ENCODE measurements around the gene PABPN1L.
A peak's percentile ranks its signal among the peaks of the same experiment; 100 is the strongest.

The PABPN1L gene

DNA sequence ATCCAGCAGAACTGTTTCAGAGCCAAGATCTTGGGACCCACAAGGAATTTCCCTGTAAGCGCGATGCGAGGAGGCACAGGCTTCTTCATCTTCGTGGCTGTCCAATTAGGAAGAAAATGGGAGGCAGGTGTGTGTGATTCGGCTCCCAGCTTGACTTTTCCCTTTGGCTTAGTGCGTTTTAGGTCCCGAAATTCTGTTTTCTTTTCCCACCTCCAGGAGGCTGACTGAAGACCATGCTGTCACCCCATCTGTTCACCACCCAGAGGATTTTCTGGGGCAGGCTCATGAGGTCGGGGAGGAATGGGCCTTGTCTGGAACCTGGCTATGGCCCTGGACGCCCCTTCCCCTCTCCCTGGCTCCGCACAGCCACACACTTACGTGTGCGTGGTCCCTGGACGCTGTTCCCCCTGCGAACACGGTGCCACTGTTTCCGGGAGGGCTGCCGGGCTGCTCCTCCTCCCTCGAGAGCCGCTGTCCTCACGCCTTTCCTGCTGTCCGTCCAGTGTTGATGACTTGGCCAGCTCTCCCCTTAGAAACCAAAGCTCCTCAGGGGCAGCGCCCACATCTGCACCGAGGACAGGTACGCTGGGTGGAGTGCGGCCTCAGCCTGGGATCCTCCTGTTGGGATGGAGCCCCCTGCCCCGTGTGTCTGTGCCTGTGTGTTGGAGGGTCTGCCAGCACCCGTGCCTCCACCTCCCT is 2.7 kb upstream of the PABPN1L start:
- no peak for DNase-seq (ENCODE audit: low spot score)

DNA sequence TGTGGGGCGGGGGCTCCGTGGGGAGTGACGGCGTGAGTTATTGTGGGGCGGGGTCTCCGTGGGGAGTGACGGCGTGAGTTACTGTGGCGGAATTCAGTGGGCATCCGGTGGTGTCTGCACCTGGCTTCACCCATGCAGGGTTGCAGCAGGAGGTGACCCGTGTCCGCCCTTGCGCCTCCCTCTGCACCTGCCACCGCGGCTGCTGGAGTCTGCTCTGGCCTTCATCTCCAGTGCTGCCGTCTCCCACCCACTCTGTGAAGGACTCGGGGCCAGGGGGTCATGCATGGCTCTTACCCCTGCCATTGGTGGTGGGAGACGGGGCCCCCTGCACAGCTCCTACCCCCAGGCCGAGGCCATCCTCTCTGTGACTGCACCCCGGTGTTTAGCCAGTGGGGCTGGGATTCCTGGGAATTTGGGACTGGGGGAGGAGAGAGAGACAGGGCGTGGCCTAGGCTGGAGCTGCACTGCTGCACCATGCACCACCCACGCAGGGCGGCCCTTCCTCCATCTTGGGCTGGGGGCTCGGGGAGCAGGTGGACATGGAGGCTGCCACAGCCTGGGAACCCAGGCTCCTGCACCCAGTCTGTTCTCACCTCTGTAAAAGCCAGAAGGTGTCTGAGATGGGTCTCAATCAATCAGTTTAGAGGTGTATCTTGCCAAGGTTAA is 1.3 kb upstream of the PABPN1L start:
- DNase-seq (ENCODE audit: low spot score) = no peak

GRCh38 chr16:88865742-88866141 is 718 bp downstream of the PABPN1L start:
- DNase-seq (ENCODE audit: low spot score) = no peak

- no peak for DNase-seq (ENCODE audit: low spot score)
Observed at GRCh38 chr16:88865310-88865709, 1.1 kb downstream of the PABPN1L start.

DNA sequence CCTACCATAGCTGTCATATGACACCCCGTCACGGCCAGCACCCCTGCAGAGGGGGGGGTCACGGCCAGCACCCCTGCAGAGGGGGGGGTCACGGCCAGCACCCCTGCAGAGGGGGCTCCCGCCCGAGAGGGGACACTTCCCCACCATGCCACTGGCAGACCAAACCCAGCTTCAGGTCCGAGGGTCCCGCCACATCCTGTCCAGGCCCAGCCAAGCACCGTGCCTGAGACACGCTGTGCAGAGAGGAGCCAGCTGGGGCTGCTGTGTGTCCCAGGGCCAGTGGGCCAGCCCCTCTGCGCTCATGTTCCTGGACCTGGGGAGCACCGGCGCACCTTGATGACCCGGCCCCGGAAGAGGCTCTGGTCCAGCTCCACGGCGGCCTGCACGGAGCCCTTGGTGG is 1.9 kb downstream of the PABPN1L start:
- no peak for DNase-seq (ENCODE audit: low spot score)

DNA sequence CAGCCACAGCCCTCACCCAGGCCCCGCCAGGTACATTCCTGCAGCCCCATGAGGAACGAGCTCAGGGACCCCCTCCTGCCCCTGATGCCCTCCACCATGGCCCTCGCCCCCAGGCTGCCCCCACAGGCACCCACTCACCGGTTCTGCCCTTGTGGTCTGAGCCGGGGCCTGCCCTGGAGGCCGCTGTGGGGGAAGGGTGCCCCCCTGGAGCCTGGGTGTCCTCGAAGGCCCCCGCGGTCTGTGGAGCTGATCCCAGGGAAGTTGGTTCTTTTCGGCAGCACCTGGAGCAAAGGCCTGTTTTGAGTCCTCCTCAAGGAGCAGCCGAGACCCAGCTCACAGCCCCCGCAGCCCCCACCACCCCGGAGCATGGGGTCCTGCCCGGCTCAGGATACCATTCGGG is 2.4 kb downstream of the PABPN1L start:
- no peak for DNase-seq (ENCODE audit: low spot score)

DNA sequence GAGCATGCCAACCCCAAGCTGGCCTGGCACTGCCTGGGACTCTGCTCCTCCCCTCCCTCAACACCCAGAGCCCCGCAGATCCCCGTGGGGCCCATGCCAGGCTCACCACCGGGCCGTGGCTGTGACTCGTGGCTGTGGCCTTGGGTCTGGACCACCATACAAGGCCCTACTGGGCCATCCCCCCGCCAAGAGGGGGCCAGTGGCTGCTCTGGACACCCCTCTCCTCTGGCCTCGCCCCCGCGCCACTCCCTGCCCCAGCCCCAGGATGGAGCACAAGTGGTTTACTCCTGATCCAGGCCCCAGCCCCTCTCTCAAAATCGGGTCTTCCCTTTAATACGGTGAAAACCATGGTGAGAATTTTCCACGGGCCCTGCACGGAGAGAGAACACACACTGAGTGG is 3.0 kb downstream of the PABPN1L start:
- no peak for DNase-seq (ENCODE audit: low spot score)

- no peak for DNase-seq (ENCODE audit: low spot score)
Observed at GRCh38 chr16:88862968-88863367, 3.5 kb downstream of the PABPN1L start.

GRCh38 chr16:88861359-88861758 is 5.1 kb downstream of the PABPN1L start:
- DNase-seq (ENCODE audit: low spot score) = no peak

DNA sequence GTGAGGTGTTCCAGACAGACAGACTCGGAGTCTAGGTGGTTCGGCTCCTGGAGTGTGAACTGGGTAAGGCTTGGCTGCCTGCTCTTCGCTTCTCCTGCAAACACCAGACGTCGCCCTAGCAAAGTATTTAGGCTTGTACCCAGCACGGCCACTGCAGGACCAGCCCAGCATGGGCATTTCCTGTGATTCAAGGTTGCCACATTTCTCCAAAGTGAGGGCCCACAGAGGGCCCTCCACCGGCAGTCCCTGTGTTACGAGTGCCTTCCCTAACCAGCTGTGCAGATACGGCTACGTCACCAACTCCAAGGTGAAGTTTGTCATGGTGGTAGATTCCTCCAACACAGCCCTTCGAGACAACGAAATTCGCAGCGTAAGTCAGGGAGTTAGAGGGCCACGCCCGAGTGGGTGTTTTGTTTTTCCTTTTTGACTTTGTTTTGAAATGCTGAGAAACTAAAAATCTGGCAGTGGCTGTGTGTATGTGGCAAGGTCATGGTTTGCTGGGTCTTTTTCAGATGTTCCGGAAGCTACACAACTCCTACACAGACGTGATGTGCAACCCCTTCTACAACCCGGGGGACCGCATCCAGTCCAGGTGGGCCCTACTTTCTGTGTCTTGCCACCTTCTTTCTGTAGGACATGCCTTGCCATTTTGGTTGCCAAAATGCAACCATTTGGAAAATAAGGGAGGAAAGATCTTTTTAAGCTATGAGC is 6.9 kb downstream of the PABPN1L start:
- no peak for DNase-seq (ENCODE audit: low spot score)

- DNase-seq (ENCODE audit: low spot score) = peak; percentile 74
Observed at GRCh38 chr16:88857728-88858339, 8.6 kb downstream of the PABPN1L start.

DNA sequence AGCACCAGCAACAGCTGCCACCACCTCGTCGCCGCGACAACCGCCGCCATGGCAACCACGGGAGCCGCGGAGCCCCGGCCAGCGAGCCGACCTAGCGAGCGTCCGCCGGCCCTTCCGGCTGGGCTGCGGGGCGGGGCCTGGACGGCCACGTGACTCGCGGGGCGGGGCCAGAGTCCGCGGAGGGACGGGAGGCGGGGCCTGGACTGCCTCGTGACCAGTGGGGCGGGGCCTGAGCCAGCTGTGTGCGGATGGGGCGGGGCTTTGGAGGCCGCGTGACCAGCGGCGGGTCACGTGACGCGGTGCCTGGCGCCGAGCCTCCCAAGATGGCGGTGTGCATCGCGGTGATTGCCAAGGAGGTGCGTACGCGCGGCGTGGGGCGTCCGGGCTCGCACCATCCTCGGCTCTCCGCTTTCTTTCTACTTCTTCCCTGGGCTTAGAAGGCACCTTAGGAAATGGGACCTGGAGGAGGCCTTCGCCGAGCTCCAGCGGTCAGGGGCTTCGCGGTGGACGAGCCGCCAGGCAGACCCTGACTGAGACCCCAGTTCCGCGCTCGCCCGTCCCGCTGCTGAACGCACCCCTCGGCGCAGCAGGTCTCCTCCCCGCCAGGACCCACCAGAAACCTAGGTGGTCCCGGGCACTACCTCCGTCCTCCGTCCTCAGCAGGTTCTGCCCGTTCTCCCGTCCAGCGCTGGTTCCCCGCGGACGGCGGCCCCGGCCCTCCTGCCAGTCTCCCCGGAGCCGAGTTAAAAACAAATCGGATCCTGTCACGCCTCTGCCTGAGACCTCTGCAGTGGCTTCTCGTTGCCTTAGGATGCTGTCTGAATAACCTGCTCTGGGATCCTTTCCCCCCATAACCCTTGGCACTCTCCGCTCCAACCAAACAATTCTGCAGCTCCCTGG is 9.4 kb downstream of the PABPN1L start, which contains the start of the genes GALNS and TRAPPC2L:
TSS of gene GALNS (minus strand) at position 120 of the 900 bp plus-strand sequence. CDS start at position 50, 70 bp downstream.
TSS of gene TRAPPC2L (plus strand) at position 300 of the 900 bp plus-strand sequence. CDS start at position 324, 24 bp downstream.
- peak; percentile 92 for DNase-seq (ENCODE audit: low spot score)

DNA sequence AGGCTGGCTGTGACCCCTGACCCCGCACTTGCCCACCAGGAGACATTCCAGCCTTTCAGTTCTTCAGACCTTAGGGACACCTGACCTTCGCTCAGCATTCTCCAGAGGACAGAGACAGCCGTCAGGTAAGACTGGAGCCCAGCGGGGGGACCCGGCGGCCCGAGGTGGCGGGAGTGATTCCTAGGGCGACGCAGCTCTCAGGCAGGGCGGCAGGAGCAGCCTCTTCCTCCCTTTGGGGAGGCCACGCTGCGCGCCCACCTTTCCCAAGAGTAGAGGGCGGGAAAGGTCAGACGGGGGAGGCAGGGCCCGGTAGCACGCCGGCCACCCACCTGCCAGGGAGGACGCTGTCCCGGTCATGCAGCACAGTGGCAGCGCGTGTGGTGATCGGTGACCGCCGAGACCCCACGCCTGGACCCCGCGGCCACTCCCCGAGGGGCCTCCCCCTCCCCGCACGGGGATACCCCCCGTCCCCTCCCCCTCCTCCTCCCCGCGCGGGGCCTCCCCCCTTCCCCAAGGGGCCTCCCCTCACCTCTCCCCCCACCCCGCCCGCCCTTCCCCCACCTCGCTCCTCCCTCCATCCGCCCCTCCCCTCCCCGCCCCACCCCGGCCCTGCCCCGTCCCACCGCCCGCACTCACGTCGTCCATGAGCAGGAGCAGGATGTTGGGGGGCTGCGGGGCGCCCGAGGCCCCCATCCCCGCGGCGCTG is 10.2 kb downstream of the PABPN1L start:
- DNase-seq (ENCODE audit: low spot score) = no peak

DNA sequence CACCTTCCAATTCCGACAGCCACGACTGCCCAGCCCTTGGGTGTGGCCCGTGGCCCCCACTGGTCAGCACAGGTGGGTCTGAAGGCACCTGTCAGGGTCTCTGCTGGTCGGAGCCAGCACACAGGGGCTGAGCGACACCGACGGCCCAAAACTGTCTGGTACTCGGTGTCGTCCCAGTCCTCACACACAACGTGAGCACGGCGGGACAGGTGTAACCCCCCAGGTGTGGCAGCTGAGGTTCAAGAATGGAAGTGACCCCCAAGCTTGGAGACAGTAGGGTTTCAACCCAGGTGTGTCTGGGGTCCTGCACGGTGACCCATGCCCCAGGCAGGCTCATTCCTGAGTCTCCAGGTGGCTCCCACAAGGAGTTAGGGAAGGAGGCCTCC is 10.7 kb downstream of the PABPN1L start:
- DNase-seq (ENCODE audit: low spot score) = no peak

- DNase-seq (ENCODE audit: low spot score) = no peak
Observed at GRCh38 chr16:88855176-88855575, 11.3 kb downstream of the PABPN1L start.

GRCh38 chr16:88854306-88855111 is 12.0 kb downstream of the PABPN1L start:
- no peak for DNase-seq (ENCODE audit: low spot score)

GRCh38 chr16:88853325-88853941 is 13.0 kb downstream of the PABPN1L start:
- no peak for DNase-seq (ENCODE audit: low spot score)

DNA sequence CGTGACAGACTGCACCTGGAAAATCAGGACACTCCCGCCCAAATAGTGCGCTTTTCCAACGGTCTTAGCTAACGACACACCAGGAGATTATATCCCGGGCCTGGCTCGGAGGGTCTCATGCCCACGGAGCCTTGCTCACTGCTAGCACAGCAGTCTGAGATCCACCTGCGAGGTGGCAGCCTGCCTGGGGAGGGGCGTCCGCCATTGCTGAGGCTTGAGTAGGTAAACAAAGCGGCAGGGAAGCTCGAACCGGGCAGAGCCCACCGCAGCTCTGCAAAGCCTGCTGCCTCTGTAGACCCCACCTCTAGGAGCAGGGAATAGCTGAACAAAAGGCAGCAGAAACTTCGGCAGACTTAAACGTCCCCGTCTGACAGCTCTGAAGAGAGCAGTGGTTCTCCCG is 14.8 kb downstream of the PABPN1L start:
- no peak for DNase-seq (ENCODE audit: low spot score)

DNA sequence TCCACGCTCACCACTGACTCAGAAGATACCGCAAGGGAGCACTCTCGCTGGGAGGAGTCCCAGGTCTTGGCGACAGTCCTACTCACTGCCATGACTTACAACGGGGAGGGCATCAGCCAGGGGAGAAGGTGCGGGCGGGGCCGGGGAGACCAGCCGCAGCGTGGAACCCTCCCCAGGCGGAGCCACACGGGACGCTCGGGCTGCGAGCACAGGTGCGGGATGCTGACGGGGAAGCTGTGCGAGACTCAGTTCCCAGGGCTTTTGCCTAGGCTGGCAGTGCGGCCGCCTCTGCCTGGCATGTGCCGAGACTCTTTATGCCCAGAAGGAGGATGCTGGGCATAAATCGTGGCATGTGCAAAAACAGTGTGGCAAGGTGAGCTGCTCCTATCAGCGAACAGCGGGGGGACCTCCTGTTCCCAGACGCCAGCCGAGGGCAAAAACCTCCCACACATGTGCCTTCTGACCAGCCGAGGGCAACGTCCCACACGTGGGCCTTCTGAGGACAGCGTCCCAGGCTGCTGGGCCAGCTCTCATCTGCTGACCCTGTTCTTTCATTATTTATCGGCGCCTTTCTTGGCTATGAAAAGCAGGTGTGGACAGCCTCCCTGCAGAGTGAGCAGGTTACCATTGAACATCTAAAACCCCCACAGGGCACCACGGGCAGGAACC is 15.8 kb downstream of the PABPN1L start:
- no peak for DNase-seq (ENCODE audit: low spot score)
